ENCODE data around the gene E2F6. TPM values are rescaled to one million over a fixed set of nuclear protein-coding genes. Genes with fewer than 3 reads are reported as not detected.

The E2F6 gene
- total and polyA plus RNA-seq, 2 of the 8 experiments (the other 6 are each of a cell fraction or from before 2014, with no cell fraction given): 8.3 to 14.9 TPM

DNA sequence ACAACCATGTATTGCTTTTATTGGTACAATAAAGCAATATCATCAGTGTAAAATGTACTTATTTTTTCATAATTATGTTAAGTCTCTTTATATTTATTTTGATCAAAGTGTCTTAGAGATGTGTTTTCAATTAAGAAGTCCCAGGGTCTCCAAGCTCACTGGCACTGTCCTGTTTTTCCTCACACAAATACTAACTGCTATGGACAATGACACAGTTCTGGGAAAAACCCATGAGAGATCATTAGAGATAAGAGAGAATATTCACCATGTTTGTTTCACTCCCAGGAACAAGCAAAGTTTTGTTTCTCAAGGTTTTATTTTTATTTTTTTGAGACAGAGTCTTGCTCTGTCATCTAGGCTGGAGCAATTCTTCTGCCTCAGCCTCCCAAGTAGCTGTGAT, 38.7 kb downstream of the E2F6 start:
- Histone ChIP-seq H2BK15ac (ENCODE audit: low read length) (no peak overlapping the region), H2BK5ac (ENCODE audit: low read depth, low read length) (no peak overlapping the region), H3K4me1 (replicated peaks in 1 of 4; ENCODE audit: control insufficient read depth in 3 of 4, insufficient read depth in 4 of 4, low read length in 3 of 4) (no peaks in the 10 kb centered on the region), H3K18ac (ENCODE audit: extremely low read depth, low read length) (no peak overlapping the region), H3K23me2 (ENCODE audit: low read depth, low read length) (no peaks in the 10 kb centered on the region; the same call in 1 of the 2 replicates), H4K5ac (ENCODE audit: insufficient read length, low read depth, low read length) (no peak overlapping the region), H3K14ac (ENCODE audit: insufficient read length) (no peak overlapping the region), H3K27me3 (replicated peaks in 1 of 4; ENCODE audit: control insufficient read depth in 3 of 4, extremely low read depth in 1 of 4, insufficient read depth in 3 of 4, low read length in 3 of 4) (no peaks in the 10 kb centered on the region), H2AK5ac (ENCODE audit: low read depth, low read length) (no peak overlapping the region), H3K79me2 (ENCODE audit: control insufficient read depth in 1 of 2, insufficient read depth in 2 of 2, low read length in 2 of 2) (no peaks in the 10 kb centered on the region), H3K79me1 (ENCODE audit: low read depth, low read length) (no peaks in the 10 kb centered on the region), H4K91ac (replicated peaks; ENCODE audit: insufficient read length, low read length) (no peak overlapping the region), H3K23ac (ENCODE audit: insufficient read length) (no peak overlapping the region), H2BK12ac (ENCODE audit: low read depth, low read length) (no peak overlapping the region), H2BK20ac (ENCODE audit: low read length) (no peak overlapping the region), H3K9ac (replicated peaks in 1 of 4; ENCODE audit: extremely low read depth in 1 of 4, low read depth in 3 of 4, low read length in 3 of 4) (no peak overlapping the region), H3K4me3 (ENCODE audit: extremely low read depth in 1 of 4, insufficient read depth in 2 of 4, low read depth in 3 of 4, low read length in 4 of 4) (no peak overlapping the region), H2BK120ac (replicated peaks; ENCODE audit: low read depth, low read length) (no peak overlapping the region), H4K20me1 (replicated peaks in 1 of 2; ENCODE audit: control insufficient read depth in 1 of 2, insufficient read depth in 2 of 2, low read length in 2 of 2) (no peaks in the 10 kb centered on the region), H3K27ac (ENCODE audit: low read depth, low read length) (no peak overlapping the region), H3K9me3 (ENCODE audit: insufficient read depth in 2 of 2, low read depth in 1 of 2, low read length in 1 of 2) (no peaks in the 10 kb centered on the region), H2AFZ (ENCODE audit: low read length) (no peak overlapping the region), H3K36me3 (ENCODE audit: control insufficient read depth in 2 of 4, insufficient read depth in 4 of 4, low read length in 3 of 4) (no peaks in the 10 kb centered on the region), H3K4me2 (ENCODE audit: insufficient read depth in 1 of 2, low read depth in 2 of 2, low read length in 2 of 2) (no peak overlapping the region), H4K8ac (ENCODE audit: extremely low read depth, insufficient read depth, low read length) (no peak overlapping the region), H3K4ac (replicated peaks; ENCODE audit: insufficient read length, low read depth, low read length) (no peak overlapping the region), H3K56ac (replicated peaks; ENCODE audit: insufficient read length, low read depth, low read length) (no peak overlapping the region)
- FAIRE-seq: no peak
- POLR2A ChIA-PET (ENCODE audit: partially characterized antibody): no interaction called here
- CTCF ChIA-PET (ENCODE audit: partially characterized antibody): interaction anchor here (1.2 kb wide), 2 partner anchors 19 to 155 kb away, joined by 4 read pairs; no protein-coding TSS in a partner anchor
- DNase-seq (ENCODE audit: low read depth in 1 of 2, low spot score in 2 of 2): no peak
- TF ChIP-seq POU5F1 (IDR thresholded peaks at IDR 0.05; ENCODE audit: low read depth, low read length): no peak
- no peak for TF ChIP-seq EZH2 (IDR thresholded peaks at IDR 0.05; ENCODE audit: low read depth, low read length, severe bottlenecking)
- no peak for TF ChIP-seq RXRA (IDR thresholded peaks at IDR 0.05; ENCODE audit: insufficient read depth, low read depth, low read length)
- TF ChIP-seq SAP30 (IDR thresholded peaks at IDR 0.05; ENCODE audit: insufficient read depth, insufficient replicate concordance, low read length): no peak

All from H1 (cell line).